ENCODE measurements around the gene RHOBTB1. TPM values are rescaled to one million over a fixed set of nuclear protein-coding genes. Genes with fewer than 3 reads are reported as not detected.

The RHOBTB1 gene
- total and polyA plus RNA-seq, 9 of the 15 experiments (the other 6 are each of a cell fraction or from before 2014, with no cell fraction given) = 1.7 to 11.7 (median 9.3) TPM

GRCh38 chr10:60944058-60944909, at the start of gene RHOBTB1 (continued):
- TF ChIP-seq USF1 (CRISPR knock-in tag; IDR thresholded peaks at IDR 0.05) (peak; percentile 64), RBBP5 (IDR thresholded peaks at IDR 0.05; ENCODE audit: borderline replicate concordance, insufficient read depth, low read length, poor library complexity, severe bottlenecking) (peak; percentile 92), NR3C1 (CRISPR knock-in tag; IDR thresholded peaks at IDR 0.05) (no peak), PHB2 (IDR thresholded peaks at IDR 0.05; ENCODE audit: low read depth) (no peak), ZBTB11 (CRISPR knock-in tag; IDR thresholded peaks at IDR 0.05) (peak in 1 of 3 experiments; percentile 79; a peak in 2 of 6 replicates), BHLHE40 (IDR thresholded peaks at IDR 0.05; ENCODE audit: low read length) (peak; percentile 99), E2F6 (IDR thresholded peaks at IDR 0.05; ENCODE audit: borderline replicate concordance in 1 of 2, extremely low read depth in 1 of 2, insufficient read depth in 1 of 2, insufficient read length in 1 of 2, low read depth in 1 of 2, low read length in 1 of 2, poor library complexity in 1 of 2, severe bottlenecking in 1 of 2) (peak; percentile 42 to 77), ZNF224 (CRISPR knock-in tag; IDR thresholded peaks at IDR 0.05) (no peak), TFAM (CRISPR knock-in tag; conservative IDR thresholded peaks at IDR 0.05) (no peak), ARID3B (CRISPR knock-in tag; IDR thresholded peaks at IDR 0.05; ENCODE audit: borderline replicate concordance) (0 out of 2 replicates have a peak, but pooled peaks have one; percentile 57), CEBPB (tag; IDR thresholded peaks at IDR 0.05) (0 out of 2 replicates have a peak, but pooled peaks have one; percentile 7), POLR2B (IDR thresholded peaks at IDR 0.05; ENCODE audit: low read depth, partially characterized antibody) (peak; percentile 56), FOSL1 (tag; conservative IDR thresholded peaks at IDR 0.05) (peak; percentile 44; the same call in 1 of the 2 replicates), SAFB (IDR thresholded peaks at IDR 0.05; ENCODE audit: borderline replicate concordance, low read depth, low read length) (peak; percentile 95; the same call in 1 of the 2 replicates), TEAD4 (IDR thresholded peaks at IDR 0.05; ENCODE audit: low read length) (no peak), TEAD4 (CRISPR knock-in tag; IDR thresholded peaks at IDR 0.05; ENCODE audit: borderline replicate concordance) (no peak), ZFX (CRISPR knock-in tag; IDR thresholded peaks at IDR 0.05) (peak; percentile 89), GTF2E2 (tag; IDR thresholded peaks at IDR 0.05) (peak; percentile 93), PHB (CRISPR knock-in tag; IDR thresholded peaks at IDR 0.05) (no peak)

Data from K562 (cell line).